HL-60/S4 (cell line): ENCODE data around the gene MATCAP1.

Experiments
- in situ Hi-C: fragments of 300-500 bp; cut with MboI; formaldehyde crosslinking; loops from 2 replicates; pipeline ENCODE4 v1.14.3; 2022; ENCODE audit warnings: low sequenced_read_pairs

Gene MATCAP1

GRCh38 chr16:67183627-67184452, at the start of gene MATCAP1:
TSS of gene MATCAP1 (minus strand) at chr16:67183963. CDS start at chr16:67180610, 3,353 bp downstream.
- in situ Hi-C loops = no loop called here

GRCh38 chr16:67230809-67231660, 47.3 kb upstream of the MATCAP1 start:
- in situ Hi-C loops = no loop called here

GRCh38 chr16:67229906-67230808, 46.4 kb upstream of the MATCAP1 start:
- in situ Hi-C loops = no loop called here

GRCh38 chr16:67228905-67229304, 45.1 kb upstream of the MATCAP1 start:
- in situ Hi-C loops = no loop called here

GRCh38 chr16:67228034-67228785, 44.4 kb upstream of the MATCAP1 start:
- in situ Hi-C loops = no loop called here

GRCh38 chr16:67227567-67227921, 43.8 kb upstream of the MATCAP1 start:
- in situ Hi-C loops = no loop called here

- in situ Hi-C loops = no loop called here
Measured at GRCh38 chr16:67226804-67227566, 43.2 kb upstream of the MATCAP1 start, which contains the start of gene TMEM208. TSS of gene TMEM208 (plus strand) at chr16:67227130. CDS start at chr16:67227219, 89 bp downstream.

- in situ Hi-C loops = no loop called here
Measured at GRCh38 chr16:67226295-67226803, 42.6 kb upstream of the MATCAP1 start.

- in situ Hi-C loops = no loop called here
Measured at GRCh38 chr16:67223992-67224391, 40.2 kb upstream of the MATCAP1 start.

GRCh38 chr16:67216612-67217490, 33.1 kb upstream of the MATCAP1 start:
- in situ Hi-C loops = no loop called here

GRCh38 chr16:67215706-67216105, 31.9 kb upstream of the MATCAP1 start:
- in situ Hi-C loops = no loop called here

- in situ Hi-C loops = no loop called here
Measured at GRCh38 chr16:67213197-67214019, 29.6 kb upstream of the MATCAP1 start.

GRCh38 chr16:67212766-67213165, 29.0 kb upstream of the MATCAP1 start:
- in situ Hi-C loops = no loop called here

- in situ Hi-C loops = no loop called here
Measured at GRCh38 chr16:67211674-67212073, 27.9 kb upstream of the MATCAP1 start.

GRCh38 chr16:67210069-67210937, 26.5 kb upstream of the MATCAP1 start:
- in situ Hi-C loops = no loop called here

GRCh38 chr16:67209565-67209964, 25.8 kb upstream of the MATCAP1 start:
- in situ Hi-C loops = no loop called here
